CD4-positive, alpha-beta T cell treated with Interleukin-15 for 1 hour (primary cell): ENCODE measurements around the gene IGFALS.
A peak's percentile ranks its signal among the peaks of the same experiment; 100 is the strongest.

Experiments
- DNase-seq: peaks from one replicate; pipeline ENCODE4 v3.0.0-alpha.2; 2020

Gene IGFALS

DNA sequence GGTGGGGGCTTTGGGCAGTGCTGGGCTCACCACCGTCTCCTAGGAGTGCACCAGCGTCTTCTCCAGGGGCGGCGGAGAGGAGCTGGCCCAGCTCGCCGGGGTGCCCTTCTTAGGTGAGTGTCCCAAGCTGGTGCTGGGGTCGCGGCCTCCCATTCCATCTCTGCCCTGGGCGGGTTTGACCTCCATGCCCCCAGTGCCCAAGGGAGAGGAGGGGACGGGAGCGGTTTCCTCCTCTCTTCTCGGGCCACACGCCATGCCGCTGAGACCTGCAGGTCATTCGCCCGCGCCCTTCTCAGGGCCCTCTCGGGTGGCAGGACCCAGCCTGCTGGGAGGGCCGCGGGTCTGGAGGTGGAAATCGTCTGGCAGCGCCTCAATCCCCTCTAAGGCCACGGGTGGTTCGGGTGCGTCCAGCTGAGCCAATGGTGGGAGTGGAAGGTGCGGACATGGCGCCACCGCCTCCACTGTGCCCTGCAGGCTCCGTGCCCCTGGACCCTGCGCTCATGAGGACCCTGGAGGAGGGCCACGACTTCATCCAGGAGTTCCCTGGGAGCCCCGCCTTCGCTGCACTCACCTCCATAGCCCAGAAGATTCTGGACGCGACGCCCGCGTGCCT, 5.3 kb downstream of the IGFALS start:
- DNase-seq, result no peak

- no peak for DNase-seq
Measured at GRCh38 chr16:1787322-1788094, 6.0 kb downstream of the IGFALS start.

- no peak for DNase-seq
Measured at GRCh38 chr16:1787056-1787321, 6.5 kb downstream of the IGFALS start.

GRCh38 chr16:1786242-1787055, 7.1 kb downstream of the IGFALS start:
- DNase-seq, result no peak

DNA sequence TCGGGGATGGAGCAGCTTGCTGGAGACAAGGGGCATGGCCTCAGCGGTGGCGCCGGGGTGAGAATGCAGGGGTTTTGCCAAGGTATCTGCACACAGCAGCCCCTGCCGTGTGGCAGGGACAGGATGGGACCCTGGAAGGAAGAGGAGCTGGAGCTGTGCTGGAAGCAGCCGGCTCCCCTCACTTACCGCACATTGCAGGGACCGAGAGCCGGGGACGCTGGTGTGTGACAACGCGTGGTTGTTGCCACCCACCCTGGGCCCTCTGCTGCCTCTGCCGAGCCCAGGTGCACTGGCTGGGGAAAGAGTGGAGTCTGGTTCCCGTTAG, 7.7 kb downstream of the IGFALS start:
- no peak for DNase-seq

DNA sequence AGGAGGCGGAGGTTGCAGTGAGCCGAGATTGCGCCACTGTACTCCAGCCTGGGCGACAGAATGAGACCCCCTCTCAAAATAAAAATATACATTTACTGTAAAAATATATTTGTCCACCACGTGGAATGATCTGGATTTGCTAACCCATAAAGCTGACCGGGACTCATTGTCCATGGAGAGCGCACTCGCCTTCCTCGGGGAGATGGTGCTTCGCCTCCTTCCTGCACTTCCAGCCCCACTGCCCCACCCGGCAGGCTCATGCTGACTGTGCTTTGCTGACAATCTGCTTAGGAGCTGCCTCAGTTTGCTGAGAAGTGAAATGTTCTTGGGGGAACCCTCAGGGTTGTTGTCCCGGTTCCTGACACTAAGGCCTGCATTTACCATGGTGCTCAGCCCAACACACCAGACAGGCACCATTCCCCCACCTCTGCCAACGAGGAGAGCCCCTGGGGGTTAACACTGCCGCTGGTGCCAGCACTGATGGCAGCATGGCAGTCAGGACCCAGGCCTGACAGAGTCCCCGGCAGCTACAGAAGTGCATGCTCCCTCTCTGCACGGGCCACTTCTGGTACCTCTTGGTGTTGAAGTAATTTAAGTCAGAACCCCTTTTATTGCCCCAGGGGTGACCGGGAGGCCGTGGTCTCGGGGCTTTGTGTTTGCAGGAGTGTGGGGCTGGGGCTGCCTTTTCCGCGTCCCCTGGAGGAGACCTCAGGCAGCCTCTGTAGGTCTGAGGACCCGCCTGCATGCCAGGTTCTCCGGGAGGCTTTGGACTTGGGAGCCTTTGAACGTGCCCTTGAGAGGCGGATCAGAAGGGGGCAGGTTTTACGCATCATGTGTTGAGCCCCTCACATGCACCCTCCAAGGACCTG, 8.3 kb downstream of the IGFALS start:
- DNase-seq, result no peak

DNA sequence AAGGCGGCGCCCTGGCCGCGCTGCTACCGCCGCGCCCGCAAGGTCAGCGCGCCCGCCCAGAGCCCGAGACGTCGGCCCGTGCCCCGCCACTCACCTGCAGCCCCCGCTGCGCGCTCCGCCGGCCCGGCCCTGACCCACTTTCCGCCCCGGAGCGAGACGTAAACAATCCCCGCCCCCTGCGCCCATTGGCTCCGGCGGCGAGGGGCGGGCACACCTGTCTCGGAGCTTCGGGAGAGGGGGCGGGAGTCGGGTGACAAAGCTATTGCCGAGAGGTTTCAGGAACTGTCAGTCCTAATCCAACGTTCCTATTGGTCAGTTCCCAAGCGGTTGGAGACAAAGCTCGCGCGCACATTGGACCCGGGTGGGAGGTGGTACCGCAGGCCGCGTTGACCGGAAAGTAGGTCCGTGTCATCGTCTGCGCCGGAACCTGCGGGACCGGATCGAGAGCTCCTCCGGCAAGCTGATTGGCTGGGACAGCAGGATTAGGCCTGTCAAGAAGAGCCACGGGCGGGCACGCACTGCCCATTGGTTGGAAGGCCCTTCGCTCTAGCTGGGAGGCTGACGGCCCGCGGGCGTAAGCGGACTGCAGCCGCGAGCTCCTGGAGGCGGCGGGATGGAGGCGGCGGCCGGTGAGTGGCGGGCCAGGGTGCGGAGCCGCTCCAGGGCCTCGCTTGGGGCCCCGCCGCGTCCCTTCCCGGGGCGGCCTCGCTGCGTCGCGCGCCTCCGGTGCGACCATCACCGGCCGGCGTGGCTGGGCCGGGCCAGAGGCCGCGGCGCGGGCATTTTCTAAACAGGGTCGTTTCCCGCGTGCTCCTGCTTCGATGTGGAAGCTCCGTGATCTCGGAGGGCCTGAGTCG, 10.9 kb downstream of the IGFALS start, which contains the start of the genes NUBP2 and SPSB3:
NUBP2 (plus strand) TSS at position 553 of the 857 bp plus-strand sequence; CDS start at position 614, 61 bp downstream.
SPSB3 (minus strand) TSS at position 164 of the 857 bp plus-strand sequence. CDS start 1,088 bp downstream, outside the sequence.
- peak; percentile 100 for DNase-seq

- no peak for DNase-seq
Measured at GRCh38 chr16:1781758-1782407, 11.6 kb downstream of the IGFALS start.

DNA sequence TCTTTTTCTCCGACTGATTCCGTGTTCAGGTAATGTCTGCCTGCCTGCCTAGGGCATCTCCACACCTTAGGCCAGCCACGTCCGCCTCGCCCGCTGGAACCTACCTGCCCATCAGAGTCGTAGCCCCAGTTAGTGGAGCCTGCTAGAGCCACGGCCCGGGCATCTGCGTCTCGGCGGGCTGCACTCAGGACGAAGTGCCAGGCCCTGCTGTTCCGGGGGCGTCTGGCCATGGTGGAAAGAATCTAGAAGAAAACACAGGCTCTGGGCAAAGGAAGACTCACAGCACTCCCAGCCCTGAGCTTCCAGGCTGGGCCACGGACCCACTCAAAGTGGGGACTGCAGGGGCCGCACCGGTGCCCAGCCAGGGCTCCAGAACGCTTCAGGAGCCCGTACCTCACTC, 12.3 kb downstream of the IGFALS start:
- DNase-seq, result no peak

- DNase-seq, result no peak
Measured at GRCh38 chr16:1780677-1781072, 12.8 kb downstream of the IGFALS start.

GRCh38 chr16:1779741-1780676, 13.5 kb downstream of the IGFALS start:
- no peak for DNase-seq

GRCh38 chr16:1779234-1779701, 14.2 kb downstream of the IGFALS start:
- no peak for DNase-seq

DNA sequence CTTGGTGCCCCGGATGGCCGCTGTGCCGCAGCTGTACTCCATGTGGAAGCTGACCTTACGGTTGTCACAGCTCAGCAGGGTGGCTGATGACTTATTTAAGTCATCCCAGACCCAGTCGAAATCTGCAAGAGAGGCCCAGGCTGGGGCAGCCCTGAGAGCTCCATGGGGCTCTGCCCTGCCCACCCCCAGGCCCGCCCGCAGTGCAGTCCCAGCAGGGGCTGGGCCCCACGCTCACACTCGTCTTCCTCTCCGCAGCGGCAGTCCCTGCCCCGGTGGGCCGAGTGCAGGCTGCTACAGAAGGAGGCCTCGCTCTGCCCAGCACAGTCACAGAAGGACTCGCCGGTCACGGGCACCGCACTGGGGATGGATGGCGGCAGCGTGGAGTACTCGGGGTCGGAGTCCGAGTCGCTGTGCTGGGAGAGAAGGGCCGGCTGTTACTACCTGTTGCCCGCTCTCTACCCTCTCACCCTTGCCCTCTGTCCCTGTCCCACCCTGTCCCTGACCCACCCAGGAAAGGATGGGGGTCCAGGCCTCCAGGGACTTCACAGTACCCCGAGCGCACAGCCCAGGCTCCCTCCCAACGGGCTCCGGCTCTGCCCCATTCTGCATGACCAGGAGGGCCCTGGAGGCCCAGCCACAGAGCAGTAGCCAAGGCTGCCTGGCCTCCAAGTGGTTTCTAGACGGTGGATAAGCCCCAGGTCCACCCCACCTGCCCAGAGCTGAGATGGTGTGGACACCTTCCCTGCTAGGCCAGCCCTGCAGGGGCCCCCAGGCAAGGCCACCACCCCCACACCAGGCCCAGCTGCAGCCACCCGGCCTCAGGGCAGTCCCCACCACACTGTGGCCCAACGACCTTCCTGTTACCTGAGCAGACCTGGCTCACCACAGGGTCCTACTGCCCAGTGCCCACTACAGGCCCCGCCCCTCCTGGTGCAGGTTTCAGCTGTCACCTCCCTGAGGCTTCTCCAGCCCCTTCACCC, 15.0 kb downstream of the IGFALS start:
- no peak for DNase-seq

GRCh38 chr16:1777375-1778199, 15.9 kb downstream of the IGFALS start:
- no peak for DNase-seq

DNA sequence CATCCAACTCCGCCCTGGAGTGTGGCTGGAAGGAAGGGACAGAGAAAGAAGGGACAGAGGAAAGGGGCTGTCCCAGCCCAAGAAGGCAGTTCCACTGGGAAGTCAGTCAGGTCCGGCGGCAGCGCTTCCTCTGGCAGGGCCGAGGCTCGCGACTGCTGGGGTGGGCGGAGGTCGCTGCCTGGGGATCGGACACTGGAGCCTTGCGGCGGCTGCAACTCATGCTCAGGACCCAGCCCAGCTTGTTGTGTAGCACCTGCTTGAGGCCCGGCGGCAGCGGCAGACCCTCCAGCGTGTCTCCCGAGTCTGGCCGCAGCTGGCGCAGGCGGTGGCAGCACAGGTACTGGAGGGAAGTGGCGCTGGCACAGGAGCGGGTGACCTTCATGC, 16.5 kb downstream of the IGFALS start:
- no peak for DNase-seq

- no peak for DNase-seq
Measured at GRCh38 chr16:1776672-1776955, 16.9 kb downstream of the IGFALS start.

GRCh38 chr16:1775846-1776671, 17.4 kb downstream of the IGFALS start:
- DNase-seq, result no peak
